BLaER1 (cell line): Measurements from ENCODE around the gene MAML3.

Experiments used
- H3K27ac ChIP-seq: shearing (Covaris generic); formaldehyde crosslinking; 2 replicates; pipeline ENCODE4 v1.8.1; 2022
- H3K27me3 ChIP-seq: shearing (Covaris generic); formaldehyde crosslinking; 2 replicates; pipeline ENCODE4 v1.8.1; 2022
- H3K36me3 ChIP-seq: shearing (Covaris generic); formaldehyde crosslinking; 2 replicates; pipeline ENCODE4 v1.8.1; 2022
- H3K4me1 ChIP-seq: shearing (Covaris generic); formaldehyde crosslinking; 2 replicates; pipeline ENCODE4 v1.8.1; 2022
- H3K4me2 ChIP-seq: shearing (Covaris generic); formaldehyde crosslinking; 2 replicates; pipeline ENCODE4 v1.8.1; 2022
- H3K4me3 ChIP-seq: shearing (Covaris generic); formaldehyde crosslinking; 2 replicates; pipeline ENCODE4 v1.8.1; 2022
- H3K9ac ChIP-seq: shearing (Covaris generic); formaldehyde crosslinking; 2 replicates; pipeline ENCODE4 v1.8.1; 2022
- H3K9me3 ChIP-seq: shearing (Covaris generic); formaldehyde crosslinking; 2 replicates; pipeline ENCODE4 v1.8.1; 2022
- H4K20me1 ChIP-seq: shearing (Covaris generic); formaldehyde crosslinking; 2 replicates; pipeline ENCODE4 v1.8.1; 2022
- Cebpa-rat ChIP-seq: shearing (Covaris generic); IDR thresholded peaks from 2 replicates; pipeline ENCODE4 v1.8.1; 2022

Gene MAML3

GRCh38 chr4:139726615-139727014 lies 427.4 kb downstream of the MAML3 start:
- peaks cover 67% of the 10 kb centered on the region for H3K36me3 ChIP-seq
- H3K4me3 ChIP-seq: no peak overlapping the region
- TF ChIP-seq Cebpa-rat: no peak
- H3K27me3 ChIP-seq: no peaks in the 10 kb centered on the region
- H3K4me2 ChIP-seq: no peak overlapping the region
- H3K9me3 ChIP-seq: no peaks in the 10 kb centered on the region
- no peak overlapping the region for H3K9ac ChIP-seq
- no peak overlapping the region for H3K27ac ChIP-seq
- H3K4me1 ChIP-seq: no peaks in the 10 kb centered on the region
- H4K20me1 ChIP-seq: no peaks in the 10 kb centered on the region

DNA sequence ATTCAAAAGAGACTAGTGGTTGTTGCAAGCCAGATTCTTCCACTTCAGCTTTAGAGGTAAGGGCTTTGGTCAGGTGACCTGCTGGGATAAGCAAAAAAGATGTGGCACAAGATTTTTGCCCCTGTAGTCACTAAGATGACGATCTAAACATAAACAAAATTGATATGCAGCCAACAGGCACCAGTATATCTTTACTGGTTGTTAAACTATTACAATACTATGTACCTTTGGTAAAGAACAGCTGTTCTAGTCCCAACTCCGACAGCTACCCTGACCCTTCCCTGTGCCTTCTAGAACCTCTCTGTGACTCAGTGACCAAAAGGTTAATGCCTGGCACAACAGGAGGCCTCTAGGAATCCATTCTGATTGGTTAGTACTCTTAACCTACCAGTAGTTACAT lies 428.7 kb downstream of the MAML3 start:
- H3K27ac ChIP-seq: no peak overlapping the region
- H3K27me3 ChIP-seq: no peaks in the 10 kb centered on the region
- no peak for TF ChIP-seq Cebpa-rat
- peaks cover 70% of the 10 kb centered on the region for H3K36me3 ChIP-seq
- no peaks in the 10 kb centered on the region for H3K4me1 ChIP-seq
- H4K20me1 ChIP-seq: no peaks in the 10 kb centered on the region
- no peaks in the 10 kb centered on the region for H3K9me3 ChIP-seq
- no peak overlapping the region for H3K4me2 ChIP-seq
- no peak overlapping the region for H3K9ac ChIP-seq
- no peak overlapping the region for H3K4me3 ChIP-seq

DNA sequence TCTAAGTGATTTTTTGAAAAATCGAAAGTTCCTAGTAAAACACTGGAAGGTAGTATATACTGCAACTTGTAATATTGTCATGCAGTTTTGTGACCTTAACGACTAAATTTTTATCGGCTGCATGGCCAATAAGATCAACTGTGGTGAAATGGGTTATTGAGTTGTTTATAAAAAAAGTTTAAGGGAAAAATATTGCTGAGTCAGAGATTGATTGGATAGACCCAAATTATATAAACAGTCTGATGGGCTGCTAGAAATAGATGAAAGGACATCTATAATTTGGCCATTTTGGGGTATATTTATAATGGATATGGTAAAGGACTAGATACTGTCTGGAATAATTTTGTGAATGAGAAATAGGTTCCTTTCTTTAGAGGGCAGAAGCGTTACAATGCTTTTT lies 432.2 kb downstream of the MAML3 start:
- H3K36me3 ChIP-seq: peaks cover 74% of the 10 kb centered on the region

DNA sequence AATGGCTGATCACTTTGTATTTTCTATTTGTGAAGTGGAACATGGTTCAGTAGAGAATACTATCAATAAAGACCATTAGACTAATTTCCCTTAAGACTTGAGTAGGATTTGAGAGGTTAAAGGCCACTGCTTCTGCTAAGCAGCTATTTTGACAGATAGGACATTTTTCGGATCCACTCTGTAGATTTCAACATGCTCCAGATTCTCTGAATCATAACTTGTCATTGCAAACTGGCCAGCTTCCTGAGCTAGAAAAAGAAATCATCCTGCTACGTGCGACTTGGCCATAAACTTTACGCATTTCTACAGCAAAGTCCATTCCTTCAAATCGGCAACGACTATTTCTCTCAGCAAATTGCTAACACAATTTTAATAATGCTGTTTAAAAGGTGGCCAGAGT lies 433.2 kb downstream of the MAML3 start:
- H3K4me3 ChIP-seq: no peak overlapping the region
- H3K4me1 ChIP-seq: no peaks in the 10 kb centered on the region
- TF ChIP-seq Cebpa-rat: no peak
- H3K9me3 ChIP-seq: no peaks in the 10 kb centered on the region
- H4K20me1 ChIP-seq: 0 out of 2 replicates have a peak, but pooled peaks cover 5% of the 10 kb centered on the region
- no peaks in the 10 kb centered on the region for H3K27me3 ChIP-seq
- peaks cover 64% of the 10 kb centered on the region for H3K36me3 ChIP-seq
- no peak overlapping the region for H3K27ac ChIP-seq
- H3K4me2 ChIP-seq: no peak overlapping the region
- no peak overlapping the region for H3K9ac ChIP-seq

More for the DNA sequence above, 432.2 kb downstream of the MAML3 start:
- Histone ChIP-seq H4K20me1 (0 out of 2 replicates have a peak, but pooled peaks cover 5% of the 10 kb centered on the region), H3K9me3 (no peaks in the 10 kb centered on the region), H3K4me2 (no peak overlapping the region), H3K9ac (no peak overlapping the region), H3K4me1 (no peaks in the 10 kb centered on the region), H3K27ac (no peak overlapping the region), H3K4me3 (no peak overlapping the region), H3K27me3 (no peaks in the 10 kb centered on the region)
- no peak for TF ChIP-seq Cebpa-rat

GRCh38 chr4:139719381-139720101 lies 434.4 kb downstream of the MAML3 start:
- Histone ChIP-seq H3K4me1 (no peaks in the 10 kb centered on the region), H4K20me1 (0 out of 2 replicates have a peak, but pooled peaks cover 5% of the 10 kb centered on the region), H3K9me3 (no peaks in the 10 kb centered on the region), H3K4me2 (no peak overlapping the region), H3K27me3 (no peaks in the 10 kb centered on the region), H3K36me3 (peaks cover 58% of the 10 kb centered on the region), H3K27ac (no peak overlapping the region), H3K4me3 (no peak overlapping the region), H3K9ac (no peak overlapping the region)
- no peak for TF ChIP-seq Cebpa-rat

DNA sequence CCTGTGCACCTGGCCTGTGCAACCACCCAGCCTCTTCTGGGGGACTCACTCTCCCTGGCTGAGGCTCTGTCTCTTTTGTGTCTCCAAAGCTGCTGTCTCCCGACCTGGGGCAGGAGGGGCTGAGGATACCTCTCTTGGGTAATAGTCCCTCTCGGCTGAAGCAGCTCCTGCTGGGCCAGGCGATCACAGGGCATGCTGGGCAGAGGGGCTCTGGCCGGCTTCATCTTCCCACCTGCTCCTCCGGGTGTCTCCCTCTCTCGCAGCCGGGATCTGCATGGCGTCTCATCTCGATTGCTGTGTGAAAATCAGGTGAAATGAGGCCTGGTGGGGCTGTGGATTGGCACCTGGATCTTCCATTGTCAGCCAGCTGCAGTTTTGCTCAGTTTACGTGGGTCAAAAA lies 435.2 kb downstream of the MAML3 start:
- Histone ChIP-seq H3K36me3 (peaks cover 54% of the 10 kb centered on the region), H4K20me1 (0 out of 2 replicates have a peak, but pooled peaks cover 5% of the 10 kb centered on the region), H3K4me2 (no peak overlapping the region), H3K9me3 (no peaks in the 10 kb centered on the region), H3K4me1 (no peaks in the 10 kb centered on the region), H3K27ac (no peak overlapping the region), H3K9ac (no peak overlapping the region), H3K4me3 (no peak overlapping the region), H3K27me3 (no peaks in the 10 kb centered on the region)
- no peak for TF ChIP-seq Cebpa-rat

GRCh38 chr4:139718358-139718757 lies 435.6 kb downstream of the MAML3 start:
- Histone ChIP-seq H3K9me3 (no peaks in the 10 kb centered on the region), H3K4me3 (no peak overlapping the region), H3K27ac (no peak overlapping the region), H4K20me1 (0 out of 2 replicates have a peak, but pooled peaks cover 5% of the 10 kb centered on the region), H3K4me1 (no peaks in the 10 kb centered on the region), H3K36me3 (peaks cover 49% of the 10 kb centered on the region), H3K27me3 (no peaks in the 10 kb centered on the region), H3K9ac (no peak overlapping the region), H3K4me2 (no peak overlapping the region)
- no peak for TF ChIP-seq Cebpa-rat

DNA sequence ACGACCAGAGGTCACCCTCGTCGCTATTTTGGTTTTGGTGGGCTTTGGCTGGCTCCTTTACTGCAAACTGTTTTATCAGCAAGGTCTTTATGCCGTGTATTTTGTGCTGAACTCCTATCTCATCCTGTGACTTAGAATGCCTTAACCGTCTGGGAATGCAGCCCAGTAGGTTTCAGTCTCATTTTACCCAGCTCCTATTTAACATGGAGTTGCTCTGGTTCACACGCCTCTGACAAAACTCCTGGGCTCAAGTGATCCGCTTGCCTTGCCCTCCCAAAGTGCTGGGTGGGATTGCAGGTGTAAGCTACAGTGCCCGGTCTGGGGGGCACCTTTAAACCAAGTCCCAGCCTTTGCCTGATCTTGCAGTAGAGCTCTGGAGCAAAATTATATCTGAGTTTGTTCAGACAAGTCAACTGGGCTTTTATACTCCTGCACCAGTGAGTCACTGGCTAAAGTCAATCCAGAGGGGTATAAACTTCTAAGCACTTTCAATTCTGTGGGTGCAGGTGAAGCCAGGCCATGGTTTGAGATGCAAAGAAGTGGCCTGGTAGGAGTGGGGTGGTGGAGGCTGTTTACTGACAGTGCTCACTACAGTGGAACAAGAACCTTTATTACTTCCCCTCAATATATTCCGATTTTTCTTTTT lies 438.1 kb downstream of the MAML3 start:
- Histone ChIP-seq H3K27me3 (no peaks in the 10 kb centered on the region), H3K36me3 (peaks cover 41% of the 10 kb centered on the region), H4K20me1 (0 out of 2 replicates have a peak, but pooled peaks cover 5% of the 10 kb centered on the region), H3K9me3 (no peaks in the 10 kb centered on the region), H3K4me3 (no peak overlapping the region), H3K4me2 (no peak overlapping the region), H3K9ac (no peak overlapping the region), H3K4me1 (no peaks in the 10 kb centered on the region), H3K27ac (no peak overlapping the region)
- TF ChIP-seq Cebpa-rat: no peak

- H3K27ac ChIP-seq: no peak overlapping the region
- no peaks in the 10 kb centered on the region for H3K27me3 ChIP-seq
- no peak overlapping the region for H3K9ac ChIP-seq
- no peak for TF ChIP-seq Cebpa-rat
- peaks cover 6% of the 10 kb centered on the region for H3K9me3 ChIP-seq
- no peak overlapping the region for H3K4me3 ChIP-seq
- 0 out of 2 replicates have a peak, but pooled peaks cover 5% of the 10 kb centered on the region for H4K20me1 ChIP-seq
- H3K4me1 ChIP-seq: no peaks in the 10 kb centered on the region
- H3K4me2 ChIP-seq: no peak overlapping the region
- H3K36me3 ChIP-seq: peaks cover 15% of the 10 kb centered on the region
Observed at GRCh38 chr4:139712882-139713281, 441.1 kb downstream of the MAML3 start.

GRCh38 chr4:139711461-139711860 lies 442.5 kb downstream of the MAML3 start:
- H3K4me3 ChIP-seq: no peak overlapping the region
- H3K27me3 ChIP-seq: no peaks in the 10 kb centered on the region
- H3K4me2 ChIP-seq: no peak overlapping the region
- TF ChIP-seq Cebpa-rat: no peak
- H3K4me1 ChIP-seq: no peaks in the 10 kb centered on the region
- H3K9ac ChIP-seq: no peak overlapping the region
- H3K36me3 ChIP-seq: peaks cover 7% of the 10 kb centered on the region; the same call in 1 of the 2 replicates
- no peak overlapping the region for H3K27ac ChIP-seq
- H3K9me3 ChIP-seq: peaks cover 6% of the 10 kb centered on the region
- H4K20me1 ChIP-seq: no peaks in the 10 kb centered on the region
